Measurements from ENCODE around the gene ACSM2A.
A peak's percentile ranks its signal among the peaks of the same experiment; 100 is the strongest.
"Not testable (repeated sequence)": the region's sequence is repeated elsewhere in the genome, so short reads cannot be mapped to it uniquely, and the experiment has no call there.

Gene ACSM2A

GRCh38 chr16:20446652-20447393 lies 4.5 kb upstream of the ACSM2A start:
- DNase-seq (ENCODE audit: insufficient read length, low spot score) = not testable (repeated sequence)
- peak; percentile 4 for FAIRE-seq

GRCh38 chr16:20453633-20454032 lies 2.3 kb downstream of the ACSM2A start:
- FAIRE-seq; DNase-seq (ENCODE audit: insufficient read length, low spot score): not testable (repeated sequence)

GRCh38 chr16:20459227-20459626 lies 7.9 kb downstream of the ACSM2A start:
- not testable (repeated sequence) for DNase-seq (ENCODE audit: insufficient read length, low spot score); FAIRE-seq

- FAIRE-seq; DNase-seq (ENCODE audit: insufficient read length, low spot score): not testable (repeated sequence)
Measured at GRCh38 chr16:20460313-20460712, 9.0 kb downstream of the ACSM2A start.

GRCh38 chr16:20468954-20469353 lies 17.6 kb downstream of the ACSM2A start:
- not testable (repeated sequence) for FAIRE-seq; DNase-seq (ENCODE audit: insufficient read length, low spot score)

- not testable (repeated sequence) for FAIRE-seq; DNase-seq (ENCODE audit: insufficient read length, low spot score)
Measured at GRCh38 chr16:20469930-20470329, 18.6 kb downstream of the ACSM2A start.

- not testable (repeated sequence) for FAIRE-seq; DNase-seq (ENCODE audit: insufficient read length, low spot score)
Measured at GRCh38 chr16:20470732-20471131, 19.4 kb downstream of the ACSM2A start.

- not testable (repeated sequence) for DNase-seq (ENCODE audit: insufficient read length, low spot score); FAIRE-seq
Measured at GRCh38 chr16:20477188-20477744, 25.9 kb downstream of the ACSM2A start.

GRCh38 chr16:20483989-20484388 lies 32.7 kb downstream of the ACSM2A start:
- not testable (repeated sequence) for DNase-seq (ENCODE audit: insufficient read length, low spot score); FAIRE-seq

- FAIRE-seq (no peak), DNase-seq (ENCODE audit: insufficient read length, low spot score) (no peak)
Measured at GRCh38 chr16:20484726-20485125, 33.4 kb downstream of the ACSM2A start.

- no peak for FAIRE-seq
- no peak for DNase-seq (ENCODE audit: insufficient read length, low spot score)
Measured at GRCh38 chr16:20485408-20485807, 34.1 kb downstream of the ACSM2A start.

- not testable (repeated sequence) for DNase-seq (ENCODE audit: insufficient read length, low spot score); FAIRE-seq
Measured at GRCh38 chr16:20490994-20491393, 39.7 kb downstream of the ACSM2A start.

GRCh38 chr16:20491448-20491847 lies 40.1 kb downstream of the ACSM2A start:
- FAIRE-seq; DNase-seq (ENCODE audit: insufficient read length, low spot score): not testable (repeated sequence)

- DNase-seq (ENCODE audit: insufficient read length, low spot score) (no peak), FAIRE-seq (no peak)
Measured at GRCh38 chr16:20504418-20504817, 53.1 kb downstream of the ACSM2A start.

- DNase-seq (ENCODE audit: insufficient read length, low spot score) (no peak), FAIRE-seq (no peak)
Measured at GRCh38 chr16:20507280-20507679, 56.0 kb downstream of the ACSM2A start.

- no peak for FAIRE-seq
Measured at GRCh38 chr16:20510323-20510722, 59.0 kb downstream of the ACSM2A start.

GRCh38 chr16:20515688-20516090 lies 64.4 kb downstream of the ACSM2A start:
- FAIRE-seq = no peak
- DNase-seq (ENCODE audit: insufficient read length, low spot score) = no peak

More at GRCh38 chr16:20510323-20510722, 59.0 kb downstream of the ACSM2A start:
- DNase-seq (ENCODE audit: insufficient read length, low spot score) = no peak

GRCh38 chr16:20517149-20517548 lies 65.8 kb downstream of the ACSM2A start:
- DNase-seq (ENCODE audit: insufficient read length, low spot score) = no peak
- FAIRE-seq = no peak

GRCh38 chr16:20519231-20519630 lies 67.9 kb downstream of the ACSM2A start:
- no peak for DNase-seq (ENCODE audit: insufficient read length, low spot score)
- no peak for FAIRE-seq

GRCh38 chr16:20520103-20520502 lies 68.8 kb downstream of the ACSM2A start:
- DNase-seq (ENCODE audit: insufficient read length, low spot score) = no peak
- FAIRE-seq = no peak

- DNase-seq (ENCODE audit: insufficient read length, low spot score); FAIRE-seq: not testable (repeated sequence)
Measured at GRCh38 chr16:20531795-20532194, 80.5 kb downstream of the ACSM2A start.

GRCh38 chr16:20532284-20532792 lies 81.0 kb downstream of the ACSM2A start:
- not testable (repeated sequence) for DNase-seq (ENCODE audit: insufficient read length, low spot score); FAIRE-seq

Measured in HTR-8/SVneo (cell line).